GM19372 (cell line): ENCODE results near the gene DNM1.
"Not testable (repeated sequence)": the region's sequence is repeated elsewhere in the genome, so short reads cannot be mapped to it uniquely, and the experiment has no call there.

Experiments used
- ATAC-seq: cut with Tn5 transposase; IDR thresholded peaks from one replicate; pipeline ENCODE4 v1.9.1; 2021; ENCODE audit warnings: mild to moderate bottlenecking, low read depth, moderate library complexity; ENCODE audit not compliant: unreplicated experiment

DNM1 gene

GRCh38 chr9:128271512-128271911 lies 68.3 kb downstream of the DNM1 start:
- ATAC-seq: no peak

DNA sequence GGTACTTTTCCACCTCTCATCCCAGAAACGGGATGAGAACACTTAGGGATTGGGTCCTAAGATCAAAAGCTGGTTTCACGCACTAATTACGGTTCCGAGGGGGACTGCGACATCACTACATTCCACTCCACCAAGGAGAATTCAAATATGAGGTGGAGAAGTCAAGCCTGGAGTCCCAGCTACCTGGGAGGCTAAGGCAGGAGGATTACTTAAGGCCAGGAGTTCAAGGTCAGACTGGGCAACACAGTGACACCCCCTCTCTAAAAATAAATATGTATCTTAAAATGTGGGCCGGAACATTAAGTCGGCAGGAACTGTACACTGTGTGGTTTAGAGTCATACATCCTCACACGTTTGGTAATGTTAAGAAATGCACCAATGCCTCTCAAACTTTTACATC lies 71.1 kb downstream of the DNM1 start:
- ATAC-seq: no peak

- ATAC-seq: peak; percentile 41
Measured at GRCh38 chr9:128275198-128276007, 72.2 kb downstream of the DNM1 start, which contains the start of gene GOLGA2. GOLGA2 (minus strand) TSS chr9:128276007; CDS start chr9:128275976, 31 bp downstream.

DNA sequence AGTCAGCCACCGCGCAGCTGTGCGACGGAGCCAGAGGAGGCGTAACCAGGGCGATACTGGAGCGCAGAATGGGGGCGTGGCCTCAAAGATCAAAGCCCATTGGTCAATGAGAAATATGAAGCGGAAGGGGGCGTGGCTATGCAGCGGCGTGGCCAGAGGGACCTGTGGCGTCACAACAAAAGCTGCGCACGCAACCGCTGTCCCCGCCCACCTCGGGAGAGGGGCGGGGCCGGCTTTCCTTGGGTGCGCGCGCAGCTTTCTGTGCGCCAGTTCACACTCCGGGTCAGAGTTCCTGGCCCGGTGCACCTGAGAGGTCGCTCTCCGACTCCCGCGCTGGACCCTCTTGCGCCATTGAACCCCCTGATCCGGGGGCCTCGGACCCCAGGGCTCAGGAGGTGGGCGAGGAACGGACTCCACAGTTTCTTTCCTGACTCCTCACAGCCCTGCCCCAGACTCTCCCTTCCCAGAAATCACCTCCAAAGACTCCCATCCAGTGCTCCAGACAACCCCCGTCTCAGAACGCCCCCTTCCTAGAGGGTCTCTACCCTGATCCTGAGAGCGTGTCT lies 72.9 kb downstream of the DNM1 start, which contains the start of gene SWI5:
TSS of gene SWI5 (plus strand) at position 269 of the 566 bp plus-strand sequence.
- ATAC-seq: peak; percentile 97

DNA sequence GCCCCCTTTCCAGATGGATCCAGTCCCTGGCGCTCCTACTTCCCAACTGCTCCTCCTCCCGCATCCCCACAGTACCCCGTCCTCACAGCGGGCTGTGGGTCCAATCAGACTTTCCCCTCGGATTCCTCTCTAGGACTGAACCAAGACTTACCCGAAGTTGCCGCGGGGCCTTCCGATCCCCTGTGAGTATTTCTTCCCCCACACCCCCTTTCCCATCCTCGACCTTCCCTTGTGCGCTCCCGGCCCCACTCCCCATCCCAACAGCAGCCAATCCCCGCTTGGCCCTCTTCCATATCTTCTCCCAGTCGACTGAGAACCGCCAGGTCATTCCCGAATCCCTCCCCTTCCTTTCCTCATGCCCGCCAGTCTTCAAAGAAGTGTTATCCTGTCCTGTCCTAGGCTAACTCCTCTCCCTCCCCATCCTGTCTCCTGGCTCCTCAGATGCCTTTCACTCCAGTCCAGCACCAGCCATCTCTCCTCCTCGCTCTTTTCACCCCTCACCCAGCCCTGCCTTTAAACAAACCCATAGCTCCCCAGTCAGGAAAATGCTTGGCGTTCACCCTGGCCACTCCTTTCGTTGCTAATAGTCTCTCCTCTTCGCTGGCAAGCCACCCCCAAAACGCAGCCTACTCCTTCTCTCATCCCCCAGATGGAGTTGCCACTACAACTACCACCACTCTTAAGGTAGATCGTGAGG lies 73.5 kb downstream of the DNM1 start:
- ATAC-seq: no peak

GRCh38 chr9:128279088-128280073 lies 76.2 kb downstream of the DNM1 start:
- ATAC-seq: not testable (repeated sequence)

DNA sequence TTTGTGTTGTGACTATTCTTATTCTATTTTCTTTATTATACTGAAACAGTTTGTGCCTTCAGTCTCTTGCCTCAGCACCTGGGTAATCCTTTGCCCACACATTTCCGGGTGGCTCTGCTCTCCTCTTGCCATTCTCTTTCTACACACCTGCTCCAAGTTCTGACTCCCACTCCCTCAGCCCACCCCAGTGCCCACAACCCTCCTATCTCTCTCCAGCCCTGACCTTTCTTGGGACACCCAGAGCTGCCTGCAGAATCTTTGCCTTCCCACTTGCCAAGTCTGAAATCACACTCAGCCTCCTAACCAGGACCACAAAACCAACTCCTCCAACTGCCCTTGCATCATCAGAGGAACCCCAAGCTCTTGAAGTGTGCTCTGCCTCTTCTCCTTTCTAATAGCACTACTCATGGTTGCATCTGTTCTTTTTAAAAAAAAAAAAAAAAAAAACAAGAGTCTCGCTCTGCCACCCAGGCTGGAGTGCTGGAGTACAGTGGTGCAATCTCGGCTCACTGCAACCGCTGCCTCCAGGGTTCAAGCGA lies 77.0 kb downstream of the DNM1 start:
- no peak for ATAC-seq

DNA sequence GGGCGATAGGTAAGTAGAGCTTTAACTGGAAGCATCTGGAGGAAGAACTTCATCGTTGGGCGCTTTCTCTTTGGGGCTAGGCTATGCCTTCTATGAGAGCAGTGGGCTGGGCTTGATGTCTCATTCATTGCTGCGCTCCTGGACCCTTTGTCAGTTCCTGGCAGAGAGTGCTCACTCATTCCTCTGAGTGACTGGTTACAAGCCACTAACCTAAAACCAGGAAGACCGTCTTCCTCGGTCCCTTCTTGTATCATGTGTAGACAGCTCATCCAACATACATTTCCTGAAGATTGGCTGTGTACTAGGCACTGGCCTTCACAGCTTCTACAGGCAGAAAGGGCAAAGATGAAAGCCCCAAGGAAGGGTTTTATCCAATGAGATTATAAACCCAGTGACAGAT lies 79.3 kb downstream of the DNM1 start:
- ATAC-seq: no peak

GRCh38 chr9:128285033-128285784 lies 82.0 kb downstream of the DNM1 start:
- no peak for ATAC-seq

DNA sequence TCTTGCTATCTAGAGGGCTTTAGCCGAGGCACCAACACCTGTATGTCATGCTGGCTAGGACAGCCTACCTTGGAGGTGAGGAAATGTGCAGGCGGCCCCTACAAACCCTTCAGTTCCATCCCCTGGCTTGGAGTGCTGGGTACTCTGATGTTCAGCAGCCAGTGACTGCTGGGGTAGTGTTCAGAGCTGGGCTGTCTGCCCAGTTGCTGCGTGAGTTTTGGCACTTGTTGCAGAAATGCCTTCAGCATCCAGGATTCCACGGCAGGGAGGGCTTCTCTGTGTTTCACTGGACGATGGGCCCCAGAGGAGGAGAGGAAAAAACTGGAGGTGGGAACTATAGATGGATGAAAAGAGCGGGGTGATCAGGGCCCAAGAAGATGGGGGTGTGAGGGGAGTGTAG lies 83.3 kb downstream of the DNM1 start:
- no peak for ATAC-seq

DNA sequence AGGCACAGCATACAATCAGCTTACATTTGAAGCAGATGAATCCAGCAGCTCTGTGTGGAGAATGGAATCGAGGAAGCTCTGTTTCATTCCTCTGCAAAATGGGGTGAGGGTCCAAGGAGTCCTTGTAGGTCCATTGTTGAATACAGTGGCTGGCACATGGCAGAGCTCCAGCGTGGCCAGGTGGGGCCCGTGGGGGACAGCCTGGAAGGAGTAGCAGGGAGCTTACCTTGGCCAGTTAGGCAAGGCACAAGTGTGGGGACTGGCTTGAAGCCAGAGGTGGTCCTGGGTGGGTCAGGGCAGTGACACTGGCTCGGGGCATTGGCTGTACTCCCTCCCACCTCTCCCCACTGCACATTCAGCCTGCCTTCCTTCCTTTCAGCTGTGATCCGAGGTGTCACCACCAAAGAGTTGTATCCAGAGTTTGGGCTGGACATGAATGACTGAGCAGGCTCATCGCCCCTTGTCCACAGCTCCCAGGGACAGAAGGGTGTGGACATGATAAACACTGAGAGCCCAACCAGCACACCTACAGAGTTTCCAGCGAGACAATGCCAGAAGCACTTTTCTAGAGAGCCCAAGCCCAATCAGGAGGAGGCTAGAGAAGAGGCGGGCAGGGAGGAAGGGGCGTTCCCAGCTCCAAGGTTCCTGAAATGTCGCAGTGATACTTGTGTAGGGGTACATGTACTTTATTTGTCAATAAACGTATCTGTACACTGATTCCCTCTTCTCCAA lies 85.3 kb downstream of the DNM1 start:
- ATAC-seq: no peak

- no peak for ATAC-seq
Measured at GRCh38 chr9:128292009-128292408, 88.8 kb downstream of the DNM1 start.

DNA sequence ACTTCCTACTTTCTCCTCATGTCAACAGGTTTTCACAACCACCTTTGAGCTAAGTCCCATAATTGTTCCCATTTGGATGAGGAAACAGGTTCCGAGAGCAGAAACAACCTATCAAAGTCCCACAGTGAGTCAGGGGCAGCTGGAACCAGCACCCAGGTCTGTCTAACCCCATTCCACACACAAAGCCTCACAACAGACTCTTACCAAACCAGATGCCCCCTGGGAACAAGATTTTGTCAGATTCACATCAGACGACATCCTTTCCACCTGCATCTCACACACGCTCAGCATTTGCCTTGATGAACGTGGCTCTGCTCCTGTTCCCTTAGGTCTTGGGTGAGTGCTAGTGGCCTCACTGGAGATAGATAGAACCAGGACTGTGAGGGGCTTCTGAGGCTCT lies 89.9 kb downstream of the DNM1 start:
- ATAC-seq: no peak

GRCh38 chr9:128294142-128294541 lies 91.0 kb downstream of the DNM1 start:
- no peak for ATAC-seq

GRCh38 chr9:128296340-128297220 lies 93.4 kb downstream of the DNM1 start:
- no peak for ATAC-seq

- no peak for ATAC-seq
Measured at GRCh38 chr9:128297221-128297773, 94.1 kb downstream of the DNM1 start.
